HG02981 (cell line): Measurements from ENCODE around the gene ISM2.
"Not testable (repeated sequence)": the region's sequence is repeated elsewhere in the genome, so short reads cannot be mapped to it uniquely, and the experiment has no call there.

ENCODE experiments used
- ATAC-seq: cut with Tn5 transposase; IDR thresholded peaks from one replicate; pipeline ENCODE4 v1.9.1; 2021; ENCODE audit warnings: mild to moderate bottlenecking, moderate library complexity; ENCODE audit not compliant: unreplicated experiment

Gene ISM2

GRCh38 chr14:77498120-77498979, at the start of gene ISM2:
Gene ISM2, minus strand, starts transcription at chr14:77498816. Its CDS starts 23 bp downstream, at chr14:77498793.
- peak; percentile 58 for ATAC-seq

- ATAC-seq, result no peak
Measured at GRCh38 chr14:77547512-77548180, 49.0 kb upstream of the ISM2 start.

GRCh38 chr14:77545171-77545570, 46.6 kb upstream of the ISM2 start:
- not testable (repeated sequence) for ATAC-seq

GRCh38 chr14:77544571-77544970, 46.0 kb upstream of the ISM2 start:
- ATAC-seq, result no peak

GRCh38 chr14:77543637-77544334, 45.2 kb upstream of the ISM2 start:
- ATAC-seq, result no peak

- no peak for ATAC-seq
Measured at GRCh38 chr14:77543240-77543551, 44.6 kb upstream of the ISM2 start.

- ATAC-seq, result no peak
Measured at GRCh38 chr14:77542421-77543239, 44.0 kb upstream of the ISM2 start.

GRCh38 chr14:77541905-77542304, 43.3 kb upstream of the ISM2 start:
- no peak for ATAC-seq

GRCh38 chr14:77536951-77537350, 38.3 kb upstream of the ISM2 start:
- not testable (repeated sequence) for ATAC-seq

- no peak for ATAC-seq
Measured at GRCh38 chr14:77531071-77531470, 32.5 kb upstream of the ISM2 start.

GRCh38 chr14:77529963-77530362, 31.3 kb upstream of the ISM2 start:
- no peak for ATAC-seq

GRCh38 chr14:77529213-77529612, 30.6 kb upstream of the ISM2 start:
- ATAC-seq, result no peak

- ATAC-seq, result not testable (repeated sequence)
Measured at GRCh38 chr14:77528701-77529100, 30.1 kb upstream of the ISM2 start.

- ATAC-seq, result no peak
Measured at GRCh38 chr14:77526266-77526665, 27.6 kb upstream of the ISM2 start.

- ATAC-seq, result no peak
Measured at GRCh38 chr14:77524536-77524935, 25.9 kb upstream of the ISM2 start.

GRCh38 chr14:77523109-77523508, 24.5 kb upstream of the ISM2 start:
- no peak for ATAC-seq

GRCh38 chr14:77520555-77520954, 21.9 kb upstream of the ISM2 start:
- no peak for ATAC-seq

- no peak for ATAC-seq
Measured at GRCh38 chr14:77516126-77516525, 17.5 kb upstream of the ISM2 start.

- ATAC-seq, result no peak
Measured at GRCh38 chr14:77511486-77512162, 13.0 kb upstream of the ISM2 start.

GRCh38 chr14:77509366-77509765, 10.8 kb upstream of the ISM2 start:
- no peak for ATAC-seq
